GM10847 (cell line): Measurements from ENCODE around the gene PM20D2.

Experiments
- POLR2A ChIP-seq: IDR thresholded peaks from 2 replicates; pipeline ENCODE4 v1.6.1; 2011; ENCODE audit not compliant: insufficient read length; ENCODE audit errors: extremely low read depth

Gene PM20D2

GRCh38 chr6:89180971-89181370 lies 35.1 kb downstream of the PM20D2 start:
- TF ChIP-seq POLR2A: no peak

GRCh38 chr6:89183294-89183693 lies 37.4 kb downstream of the PM20D2 start:
- TF ChIP-seq POLR2A: no peak

DNA sequence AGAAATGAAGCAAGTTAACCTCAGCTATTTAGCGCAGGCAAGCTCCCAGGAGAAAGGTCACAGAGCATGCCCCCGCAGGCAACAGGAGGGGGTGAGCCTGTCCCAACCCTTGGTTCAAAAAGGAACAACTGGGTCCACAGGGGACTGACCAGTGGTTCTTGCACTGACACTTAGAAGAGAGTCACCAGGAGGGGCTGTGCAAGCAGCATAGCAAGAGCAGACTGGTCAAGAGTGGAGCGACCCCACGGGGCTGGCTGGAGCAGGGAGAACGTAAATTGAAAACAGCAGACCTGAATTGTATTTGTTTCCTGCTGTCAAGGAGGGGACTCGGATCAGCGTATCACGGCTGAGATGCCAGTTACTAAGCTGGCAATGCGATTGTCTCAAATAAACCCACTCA lies 38.5 kb downstream of the PM20D2 start:
- TF ChIP-seq POLR2A: no peak

DNA sequence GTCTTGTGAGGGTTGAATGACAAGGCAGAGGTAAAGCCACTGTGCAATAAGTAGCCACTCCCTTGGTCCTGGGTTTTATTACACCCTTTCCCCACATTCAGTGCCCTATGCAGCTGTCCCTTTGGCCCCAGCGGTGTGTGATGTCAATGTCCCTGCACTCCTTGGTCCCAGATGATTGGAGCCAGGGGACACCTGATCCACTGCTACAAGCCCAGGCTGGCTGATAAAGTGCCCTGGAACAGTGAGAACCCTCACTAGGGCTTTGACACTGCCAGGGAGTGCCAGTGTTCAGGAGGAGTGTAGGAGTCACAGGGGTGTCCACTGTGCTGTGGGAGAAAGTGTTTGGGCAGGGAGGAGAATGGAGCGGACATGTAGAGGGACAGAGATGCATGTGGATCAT lies 40.9 kb downstream of the PM20D2 start:
- TF ChIP-seq POLR2A: no peak

GRCh38 chr6:89187504-89187903 lies 41.6 kb downstream of the PM20D2 start:
- TF ChIP-seq POLR2A: no peak

GRCh38 chr6:89190741-89191140 lies 44.9 kb downstream of the PM20D2 start:
- no peak for TF ChIP-seq POLR2A

GRCh38 chr6:89194559-89194958 lies 48.7 kb downstream of the PM20D2 start:
- TF ChIP-seq POLR2A: no peak

DNA sequence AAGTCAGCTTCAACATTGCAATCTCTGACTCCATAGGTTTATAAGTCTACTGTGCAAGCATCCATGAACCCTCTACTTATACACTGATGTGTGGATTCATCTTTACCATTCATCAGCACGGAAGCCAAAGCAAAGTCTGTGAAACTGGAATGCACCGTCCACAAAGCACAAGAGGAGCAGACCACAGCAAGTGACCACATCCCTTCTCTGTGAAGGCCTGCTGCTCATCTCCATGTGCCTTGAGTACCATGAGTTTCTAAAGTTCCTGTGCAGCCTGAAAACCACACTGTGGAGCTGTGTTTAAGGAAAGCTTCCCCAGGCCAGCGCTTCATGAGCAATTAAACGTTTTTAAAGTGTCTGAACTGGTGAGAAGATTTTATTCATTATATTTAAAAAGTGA lies 51.3 kb downstream of the PM20D2 start:
- no peak for TF ChIP-seq POLR2A

- TF ChIP-seq POLR2A: no peak
These were observed 52.4 kb downstream of the PM20D2 start for GRCh38 chr6:89198235-89198634.

DNA sequence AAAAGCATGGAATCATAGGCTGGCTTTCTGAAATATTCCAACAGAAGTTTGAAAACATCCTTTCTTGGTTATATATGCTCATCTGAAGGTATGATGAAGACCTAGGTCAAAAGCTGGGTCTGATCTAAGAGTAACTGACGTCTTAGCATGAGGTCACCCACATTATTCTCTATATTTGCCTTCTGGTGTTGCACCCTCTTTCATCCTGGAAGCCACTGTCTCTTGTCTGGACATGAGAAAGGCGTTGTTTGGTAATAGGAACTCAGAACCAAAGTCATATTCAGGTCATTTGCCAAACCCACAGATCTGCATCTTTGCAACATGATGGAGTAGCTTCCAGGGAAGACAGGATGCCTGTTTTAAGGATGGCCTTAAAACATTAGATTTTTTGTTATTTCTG lies 53.7 kb downstream of the PM20D2 start:
- TF ChIP-seq POLR2A: no peak

DNA sequence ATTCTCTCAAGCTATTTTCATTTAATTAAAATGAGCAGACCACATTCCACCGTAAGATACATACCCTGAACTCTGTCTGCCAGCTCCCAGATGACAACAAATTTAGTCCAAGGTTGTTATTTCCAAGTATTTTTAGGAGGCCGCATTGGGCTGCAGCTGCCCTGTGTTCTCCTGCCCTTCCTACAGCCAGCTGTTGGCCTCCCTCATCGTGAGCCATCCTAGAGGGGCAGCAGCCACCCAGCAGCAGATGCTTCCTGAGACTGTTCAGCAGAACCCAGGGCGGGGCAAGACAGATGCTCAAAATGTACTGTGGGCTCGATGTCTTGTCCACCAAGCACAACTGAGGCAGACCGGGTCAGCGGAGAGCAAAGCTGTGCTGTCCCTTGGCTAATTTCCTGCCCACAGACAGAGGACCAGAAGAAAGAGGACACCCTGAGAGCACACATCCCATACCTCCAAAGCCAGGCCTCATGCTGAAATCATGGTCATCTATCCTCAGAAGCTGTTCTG lies 54.9 kb downstream of the PM20D2 start:
- TF ChIP-seq POLR2A: no peak

DNA sequence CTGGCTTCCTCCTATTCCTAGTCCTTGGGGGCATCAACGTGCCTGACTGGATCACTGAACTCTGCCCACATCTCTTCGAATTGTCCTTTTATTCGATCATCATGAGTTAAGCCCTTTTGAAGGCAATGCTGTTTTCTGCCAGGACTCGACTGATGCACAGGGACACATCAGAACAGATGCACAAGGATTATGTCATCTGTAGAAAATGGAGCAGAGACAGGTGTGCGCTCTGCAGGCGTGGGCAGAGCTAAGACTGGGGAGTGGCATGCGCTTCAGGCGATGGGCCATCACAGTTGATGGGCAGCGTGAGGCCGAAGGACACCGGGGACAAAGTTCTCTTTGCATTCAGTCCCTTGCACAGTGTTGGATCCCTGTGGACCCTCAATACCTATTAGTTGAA lies 58.2 kb downstream of the PM20D2 start:
- TF ChIP-seq POLR2A: no peak

- no peak for TF ChIP-seq POLR2A
These were observed 60.0 kb downstream of the PM20D2 start for GRCh38 chr6:89205819-89206218.

DNA sequence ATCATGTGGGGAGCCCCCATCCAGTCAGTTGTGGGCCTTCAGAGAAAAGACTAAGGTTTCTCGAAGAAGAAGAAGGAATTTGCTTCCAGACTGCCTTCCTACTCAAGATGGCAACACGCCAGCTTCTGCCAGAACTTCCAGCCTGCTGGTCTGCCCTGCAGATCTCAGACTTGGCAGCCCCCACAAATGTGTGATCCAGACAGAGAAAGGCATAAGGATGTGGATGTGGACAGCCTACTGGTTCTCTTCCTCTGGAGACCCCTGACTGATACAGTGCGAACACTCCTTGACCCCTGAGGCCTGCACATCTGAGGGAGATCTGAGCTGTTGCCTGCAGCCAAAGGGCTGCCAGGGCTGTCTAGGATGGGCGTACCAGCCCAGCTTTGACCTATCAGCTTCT lies 62.7 kb downstream of the PM20D2 start:
- no peak for TF ChIP-seq POLR2A

GRCh38 chr6:89209457-89209856 lies 63.6 kb downstream of the PM20D2 start:
- no peak for TF ChIP-seq POLR2A

DNA sequence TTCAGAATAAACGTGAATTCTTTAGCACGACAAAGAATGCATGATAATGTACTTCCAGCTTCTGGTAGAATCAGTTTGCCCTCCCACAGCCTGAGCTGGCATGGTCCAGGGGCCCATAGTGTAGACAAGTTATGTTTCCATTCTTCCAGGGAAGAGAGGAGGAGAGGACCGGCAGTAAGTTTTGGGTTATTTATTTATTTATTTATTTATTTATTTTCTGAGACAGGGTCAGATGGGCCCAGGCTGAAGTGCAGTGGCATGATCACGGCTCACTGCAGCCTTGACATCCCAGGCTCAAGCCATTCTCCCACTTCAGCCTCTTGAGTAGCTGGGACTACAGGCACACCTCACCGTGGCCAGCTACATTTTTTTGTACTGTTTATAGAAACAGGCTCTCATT lies 66.6 kb downstream of the PM20D2 start:
- no peak for TF ChIP-seq POLR2A

DNA sequence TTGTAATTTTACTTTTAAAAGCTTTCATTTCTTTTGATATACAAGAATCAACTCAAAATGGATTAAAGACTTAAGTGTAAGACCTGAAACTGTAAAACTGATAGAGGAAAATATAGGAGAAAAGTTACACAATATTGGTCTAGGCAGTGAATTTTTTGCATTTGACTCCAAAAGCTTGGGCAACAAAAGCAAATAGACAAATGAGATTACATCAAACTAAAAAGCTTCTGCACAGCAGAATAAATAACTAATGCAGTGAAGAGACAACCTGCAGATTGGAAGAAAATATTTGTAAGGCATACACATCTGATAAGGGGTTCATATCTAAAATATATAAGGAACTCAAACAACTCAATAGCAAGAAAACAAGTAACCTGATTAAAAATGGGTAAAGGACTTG lies 68.3 kb downstream of the PM20D2 start:
- TF ChIP-seq POLR2A: no peak
